ENCODE measurements around the gene LRRN3. TPM values are rescaled to one million over a fixed set of nuclear protein-coding genes. Genes with fewer than 3 reads are reported as not detected.

Gene LRRN3
- total and polyA plus RNA-seq, 10 of the 15 experiments (the other 5 are each of a cell fraction or from before 2014, with no cell fraction given), result 0.02 to 0.24 (median 0.11) TPM; not detected in 3

GRCh38 chr7:111075498-111075897 lies 15.4 kb upstream of the LRRN3 start:
- SMC1A ChIA-PET (ENCODE audit: uncharacterized antibody, unreplicated experiment), result interaction anchor here (0.8 kb wide), 1 partner anchor 46 kb away, joined by 3 read pairs; no protein-coding TSS in a partner anchor

More at GRCh38 chr7:111075498-111075897, 15.4 kb upstream of the LRRN3 start:
- no peak overlapping the region for H3K27ac ChIP-seq (ENCODE audit: control insufficient read depth, insufficient read depth)
- CTCF ChIA-PET, result no interaction called here
- POLR2A ChIA-PET, result no interaction called here
- BruUV-seq (replicated peaks), result no TSS peak
- RAD21 ChIA-PET (ENCODE audit: unreplicated experiment), result interaction anchor here (1.1 kb wide), 1 partner anchor 21 kb away, joined by 3 read pairs; no protein-coding TSS in a partner anchor
- in situ Hi-C loops (cut with MboI) (no loop called here), intact Hi-C loops (cut with micrococcal nuclease; ENCODE audit: unreplicated experiment) (no loop called here)
- no peaks in the 10 kb centered on the region for H3K27me3 ChIP-seq (replicated peaks in 1 of 2; ENCODE audit: control insufficient read depth in 2 of 2, insufficient read depth in 2 of 2, low read length in 1 of 2)
- peaks cover under 1% of the 10 kb centered on the region; the same call in 1 of the 2 replicates for H3K4me1 ChIP-seq (ENCODE audit: control insufficient read depth, insufficient read depth, low read length)
- no peaks in the 10 kb centered on the region for H3K79me2 ChIP-seq (ENCODE audit: control insufficient read depth, insufficient read depth, low read length)
- FAIRE-seq (no peak), ATAC-seq (no peak), DNase-seq (ENCODE audit: low read depth, low spot score) (no peak)
- H4K20me1 ChIP-seq (ENCODE audit: control insufficient read depth, insufficient read depth), result no peaks in the 10 kb centered on the region
- H3K4me3 ChIP-seq, result no peak overlapping the region
- 46% methylated on average over 5 of the region's 5 CpGs for WGBS (ENCODE audit: insufficient coverage, insufficient replicate concordance, low lambda C conversion rate, missing lambda C conversion rate)
- no peak overlapping the region for H3K4me2 ChIP-seq (ENCODE audit: control insufficient read depth, insufficient read depth)
- no peaks in the 10 kb centered on the region for H3K9me3 ChIP-seq (replicated peaks; ENCODE audit: control insufficient read depth, insufficient read depth, low read length)
- TF ChIP-seq POLR2AphosphoS5 (IDR thresholded peaks at IDR 0.05; ENCODE audit: low read length) (no peak), IKZF1 (conservative IDR thresholded peaks at IDR 0.05) (no peak), KLF5 (IDR thresholded peaks at IDR 0.05; ENCODE audit: partially characterized antibody) (no peak), ZBTB4 (CRISPR knock-in tag; IDR thresholded peaks at IDR 0.05) (no peak), NFIC (IDR thresholded peaks at IDR 0.05; ENCODE audit: low read depth, low read length) (no peak), MEF2B (IDR thresholded peaks at IDR 0.05; ENCODE audit: partially characterized antibody, poor library complexity, severe bottlenecking) (no peak), RFX5 (IDR thresholded peaks at IDR 0.05; ENCODE audit: low read depth, low read length) (no peak), YBX1 (IDR thresholded peaks at IDR 0.05) (no peak)
- no peak overlapping the region for H2AFZ ChIP-seq (ENCODE audit: control insufficient read depth, low read depth, low read length)
- no peak overlapping the region for H3K9ac ChIP-seq (ENCODE audit: control insufficient read depth, insufficient read depth, low read length)
- no peaks in the 10 kb centered on the region for H3K36me3 ChIP-seq (ENCODE audit: control insufficient read depth in 2 of 2, insufficient read depth in 2 of 2, low read length in 1 of 2)

Data from GM12878 (cell line).